WERI-Rb-1 (cell line): ENCODE results near the gene CLCN5.

Experiments
- DNase-seq: peaks from one replicate; pipeline ENCODE4 v3.0.0-alpha.2; 2020
- H3K27ac ChIP-seq: fragments of 250-450 bp; sonication (Bioruptor Pico); 2 replicates; pipeline ENCODE4 v1.5.1; 2020; ENCODE audit warnings: mild to moderate bottlenecking, moderate library complexity
- H3K27me3 ChIP-seq: fragments of 250-450 bp; sonication (Bioruptor Pico); 2 replicates; pipeline ENCODE4 v1.5.1; 2021; ENCODE audit warnings: mild to moderate bottlenecking, low read depth, moderate library complexity; ENCODE audit not compliant: insufficient read depth, severe bottlenecking
- H3K36me3 ChIP-seq: fragments of 250-450 bp; sonication (Bioruptor Pico); 2 replicates; pipeline ENCODE4 v1.5.1; 2020; ENCODE audit warnings: mild to moderate bottlenecking, moderate library complexity
- H3K4me3 ChIP-seq: 2 replicates; pipeline ENCODE4 v1.5.1; 2011; ENCODE audit warnings: low read depth, mild to moderate bottlenecking, control low read depth, low read length
- H3K9me3 ChIP-seq: fragments of 250-450 bp; sonication (Bioruptor Pico); 2 replicates; pipeline ENCODE4 v1.5.1; 2021; ENCODE audit warnings: mild to moderate bottlenecking, moderate library complexity; ENCODE audit not compliant: severe bottlenecking
- CTCF ChIP-seq: IDR thresholded peaks from 2 replicates; pipeline ENCODE4 v1.5.1; 2011; ENCODE audit warnings: low read depth, mild to moderate bottlenecking, control low read depth, inconsistent platforms, low read length

CLCN5 gene

GRCh38 chrX:50068285-50068563, 145.8 kb downstream of the CLCN5 start:
- TF ChIP-seq CTCF: no peak
- Histone ChIP-seq H3K27me3 (peaks cover 2% of the 10 kb centered on the region), H3K4me3 (no peak overlapping the region), H3K9me3 (no peaks in the 10 kb centered on the region), H3K27ac (no peak overlapping the region), H3K36me3 (no peaks in the 10 kb centered on the region)
- DNase-seq: no peak

DNA sequence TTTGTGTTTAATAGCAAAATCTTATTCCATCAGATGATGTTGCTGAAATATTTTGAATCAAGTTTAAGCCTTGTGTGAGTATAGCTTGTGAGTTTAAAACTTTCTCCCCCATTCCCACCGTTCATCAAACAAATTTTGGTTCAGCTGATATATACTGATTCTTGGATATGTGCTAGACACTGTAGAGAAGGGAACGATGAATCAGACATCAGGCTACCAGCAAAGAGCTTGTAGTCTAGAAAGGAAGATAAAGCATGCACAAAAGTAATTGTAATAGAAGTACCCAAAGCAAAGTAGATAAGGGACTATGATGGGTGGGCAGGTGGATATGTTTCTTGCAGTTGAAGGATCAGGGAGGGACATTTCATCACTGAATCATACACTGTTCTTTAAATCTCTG, 146.5 kb downstream of the CLCN5 start:
- DNase-seq: no peak
- H3K4me3 ChIP-seq: no peak overlapping the region
- no peak overlapping the region for H3K27ac ChIP-seq
- H3K9me3 ChIP-seq: no peaks in the 10 kb centered on the region
- no peaks in the 10 kb centered on the region for H3K36me3 ChIP-seq
- H3K27me3 ChIP-seq: peaks cover 2% of the 10 kb centered on the region
- TF ChIP-seq CTCF: no peak

DNA sequence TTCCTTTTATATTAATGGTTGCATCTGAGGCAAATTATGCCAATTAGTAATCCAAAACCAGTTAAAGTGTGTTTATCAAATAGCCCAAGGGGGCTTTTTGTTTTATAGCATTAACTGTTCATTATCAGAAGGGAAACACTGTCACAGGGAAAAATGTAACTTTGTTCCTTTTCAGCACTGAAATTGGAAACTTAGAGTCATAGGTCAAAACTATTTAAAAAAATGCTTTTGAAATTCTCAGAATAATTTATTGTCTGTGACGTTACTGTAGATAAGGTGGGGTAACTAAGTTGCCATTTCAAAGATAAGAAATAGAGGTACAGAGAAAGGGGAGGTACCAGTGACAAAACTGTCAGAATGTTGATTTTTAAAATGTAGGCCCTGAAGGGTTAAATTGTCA, 149.1 kb downstream of the CLCN5 start:
- Histone ChIP-seq H3K4me3 (no peak overlapping the region), H3K9me3 (no peaks in the 10 kb centered on the region), H3K36me3 (peaks cover 5% of the 10 kb centered on the region; the same call in 1 of the 2 replicates), H3K27me3 (peaks cover 2% of the 10 kb centered on the region), H3K27ac (no peak overlapping the region)
- DNase-seq: no peak
- no peak for TF ChIP-seq CTCF

DNA sequence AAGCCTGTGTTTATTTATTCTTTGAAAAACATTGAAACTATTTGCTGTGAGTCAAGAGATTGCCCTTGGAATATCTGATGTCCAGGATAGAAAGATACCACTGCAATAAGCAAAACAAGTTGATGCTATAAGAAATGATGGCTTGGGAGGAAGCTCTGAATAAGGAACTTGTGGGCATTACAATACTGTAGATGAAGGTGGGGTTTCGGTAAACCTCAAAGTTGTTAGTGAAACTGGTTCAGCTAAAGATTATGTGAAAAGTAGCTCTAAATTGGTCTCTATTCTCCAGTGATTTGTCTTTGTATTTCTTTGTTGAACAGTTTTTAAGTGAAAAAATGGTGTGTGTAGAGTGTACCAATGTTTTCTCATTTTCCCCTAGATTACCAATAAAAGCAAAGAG, 149.7 kb downstream of the CLCN5 start:
- no peak overlapping the region for H3K4me3 ChIP-seq
- H3K36me3 ChIP-seq: peaks cover 7% of the 10 kb centered on the region; the same call in 1 of the 2 replicates
- no peaks in the 10 kb centered on the region for H3K9me3 ChIP-seq
- no peak overlapping the region for H3K27ac ChIP-seq
- peaks cover 2% of the 10 kb centered on the region for H3K27me3 ChIP-seq
- DNase-seq: no peak
- no peak for TF ChIP-seq CTCF

DNA sequence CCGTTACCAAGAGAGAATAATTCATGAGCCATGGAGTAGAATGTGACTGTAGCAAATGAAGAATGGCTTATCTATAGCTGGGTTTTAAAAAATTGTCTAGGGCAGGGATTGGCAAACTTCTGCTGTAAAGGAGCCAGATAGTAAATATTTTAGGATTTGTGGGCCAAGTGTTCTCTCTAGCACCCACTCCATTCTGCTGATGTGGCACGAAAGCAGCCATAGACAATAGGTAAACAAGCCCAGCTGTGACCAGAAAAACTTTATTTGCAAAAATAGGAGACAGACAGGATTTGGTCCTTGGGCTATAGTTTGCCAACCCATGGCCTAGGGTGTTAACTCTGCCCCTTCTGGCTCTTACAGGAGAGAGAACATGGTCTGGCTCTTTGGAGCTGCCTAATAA, 151.2 kb downstream of the CLCN5 start:
- H3K9me3 ChIP-seq: no peaks in the 10 kb centered on the region
- H3K4me3 ChIP-seq: no peak overlapping the region
- peaks cover 7% of the 10 kb centered on the region; the same call in 1 of the 2 replicates for H3K36me3 ChIP-seq
- no peak for DNase-seq
- peaks cover 2% of the 10 kb centered on the region for H3K27me3 ChIP-seq
- no peak for TF ChIP-seq CTCF
- no peak overlapping the region for H3K27ac ChIP-seq

DNA sequence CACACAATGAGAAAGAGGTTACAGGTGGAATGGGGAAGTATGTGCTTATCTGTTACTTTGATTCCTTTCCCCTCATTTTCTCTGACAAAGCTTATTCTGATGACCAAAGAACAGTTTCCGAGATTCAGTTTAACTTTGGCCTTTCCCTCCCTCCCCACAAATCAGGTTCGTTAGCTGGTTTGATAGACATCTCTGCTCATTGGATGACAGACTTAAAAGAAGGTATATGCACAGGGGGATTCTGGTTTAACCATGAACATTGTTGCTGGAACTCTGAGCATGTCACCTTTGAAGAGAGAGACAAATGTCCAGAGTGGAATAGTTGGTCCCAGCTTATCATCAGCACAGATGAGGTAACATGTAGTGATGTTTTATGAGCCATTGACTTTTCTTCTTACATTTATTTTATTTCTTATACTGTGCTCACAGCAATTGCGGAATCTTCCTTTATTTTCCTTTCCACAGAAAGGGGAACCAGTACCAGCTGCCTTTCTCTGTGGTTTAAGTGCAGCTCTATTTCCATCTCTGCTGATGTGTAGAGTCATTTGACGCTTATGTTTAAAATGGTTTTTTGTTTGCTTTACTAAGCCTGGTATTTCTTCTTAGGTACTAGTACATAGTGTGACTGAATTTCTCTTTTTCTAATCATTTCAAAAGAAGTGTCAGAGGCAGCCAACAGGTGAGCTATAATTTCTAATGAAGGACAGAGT, 153.4 kb downstream of the CLCN5 start:
- no peak for TF ChIP-seq CTCF
- peaks cover 7% of the 10 kb centered on the region; the same call in 1 of the 2 replicates for H3K36me3 ChIP-seq
- no peak for DNase-seq
- peaks cover 3% of the 10 kb centered on the region for H3K27me3 ChIP-seq
- no peaks in the 10 kb centered on the region for H3K9me3 ChIP-seq
- no peak overlapping the region for H3K27ac ChIP-seq
- H3K4me3 ChIP-seq: no peak overlapping the region
